Keratinocyte (primary cell): ENCODE measurements around the gene ARHGEF19. TPM values are rescaled to one million over a fixed set of nuclear protein-coding genes. Genes with fewer than 3 reads are reported as not detected.
A peak's percentile ranks its signal among the peaks of the same experiment; 100 is the strongest.

ENCODE experiments used
- DNase-seq: peaks from one replicate; pipeline ENCODE4 v3.0.0-alpha.2; 2011; ENCODE audit warnings: low read depth, missing footprints, low spot score
- FAIRE-seq: peaks from 2 replicates; lab custom pipeline; 2011; peaks lifted over from hg19 to GRCh38; lab: Jason Lieb, UNC
- H2AFZ ChIP-seq: 2 replicates; pipeline ENCODE4 v1.6.0; 2012; ENCODE audit warnings: low read length, control low read depth, inconsistent platforms; ENCODE audit not compliant: control insufficient read depth
- H3K27ac ChIP-seq: 2 replicates; pipeline ENCODE4 v1.5.1; 2011; ENCODE audit warnings: low read length; ENCODE audit not compliant: control insufficient read depth, insufficient read depth
- H3K27me3 ChIP-seq: 3 replicates; pipeline ENCODE4 v1.6.0; 2011; ENCODE audit warnings: low read length; ENCODE audit not compliant: control insufficient read depth, insufficient read depth; ENCODE audit errors: extremely low read depth
- H3K36me3 ChIP-seq, 2 experiments: 2 replicates in 1 of 2; 3 replicates in 1 of 2; pipeline ENCODE4 v1.5.1; 2011; ENCODE audit warnings: low read length in 2 of 2, mild to moderate bottlenecking in 1 of 2; ENCODE audit not compliant: control insufficient read depth in 2 of 2, insufficient read depth in 2 of 2; ENCODE audit errors: extremely low read depth in 1 of 2
- H3K4me1 ChIP-seq: 3 replicates; pipeline ENCODE4 v1.5.1; 2011; ENCODE audit warnings: low read length; ENCODE audit not compliant: control insufficient read depth, insufficient read depth; ENCODE audit errors: extremely low read depth
- H3K4me2 ChIP-seq: 3 replicates; pipeline ENCODE4 v1.6.0; 2011; ENCODE audit warnings: low read depth, low read length; ENCODE audit not compliant: control insufficient read depth, insufficient read depth; ENCODE audit errors: extremely low read depth
- H3K4me3 ChIP-seq, 3 experiments: fragments of 200-600 bp in 1 of 3; sonication (generic) in 1 of 3; 2 replicates in 2 of 3; 3 replicates in 1 of 3; pipeline ENCODE4 v1.5.1; 2011 to 2016; ENCODE audit warnings: low read length in 3 of 3, mild to moderate bottlenecking in 3 of 3, control low read depth in 2 of 3, inconsistent platforms in 1 of 3, low read depth in 1 of 3, mixed read lengths in 1 of 3, mixed run types in 1 of 3, moderate library complexity in 1 of 3; ENCODE audit not compliant: control insufficient read depth in 2 of 3, insufficient read depth in 2 of 3; ENCODE audit errors: extremely low read depth in 1 of 3
- H3K79me2 ChIP-seq: 2 replicates; pipeline ENCODE4 v1.6.0; 2012; ENCODE audit warnings: low read length; ENCODE audit not compliant: control insufficient read depth, insufficient read depth
- H3K9ac ChIP-seq: 3 replicates; pipeline ENCODE4 v1.6.0; 2011; ENCODE audit warnings: low read length; ENCODE audit not compliant: control insufficient read depth, insufficient read depth; ENCODE audit errors: extremely low read depth
- H3K9me1 ChIP-seq: 3 replicates; pipeline ENCODE4 v1.6.0; 2011; ENCODE audit warnings: low read length; ENCODE audit not compliant: control insufficient read depth, insufficient read depth; ENCODE audit errors: extremely low read depth
- H3K9me3 ChIP-seq: 2 replicates; pipeline ENCODE4 v1.5.1; 2012; ENCODE audit warnings: low read depth, low read length; ENCODE audit not compliant: control insufficient read depth
- H4K20me1 ChIP-seq: 3 replicates; pipeline ENCODE4 v1.6.0; 2011; ENCODE audit warnings: low read length; ENCODE audit not compliant: control insufficient read depth, insufficient read depth; ENCODE audit errors: extremely low read depth
- EZH2 ChIP-seq: IDR thresholded peaks from one replicate; pipeline ENCODE4 v1.6.1; 2012; ENCODE audit warnings: inconsistent platforms, mild to moderate bottlenecking, low read length, moderate library complexity
- dilution Hi-C: fragments of 300-500 bp; cut with MboI; formaldehyde crosslinking; loops from one replicate; pipeline ENCODE4 v1.7.0; 2020; ENCODE audit warnings: low sequenced_read_pairs; ENCODE audit not compliant: extremely low pct_ligation_motif_present
- polyA plus RNA-seq, 5 experiments: library from polyadenylated mRNA; depleted of rRNA in 3 of 5; stranded (reverse) in 3 of 5; stranded (forward) in 1 of 5; unstranded in 1 of 5; fragments of >200 nt; gene quantifications; 1 replicate in 1 of 5; 2 replicates in 3 of 5; 3 replicates in 1 of 5; pipeline versions ENCODE4 v1.2.1 to v1.2.3, GENCODE V29; 2011 to 2012; ENCODE audit warnings: missing spikeins in 2 of 5, low read depth in 1 of 5, low replicate concordance in 1 of 5
- TF ChIP-seq, protein P1 (sequence below), 3 experiments: IDR thresholded peaks in 1 of 3; conservative IDR thresholded peaks in 1 of 3; optimal IDR thresholded peaks in 1 of 3; 2 replicates in 2 of 3; 3 replicates in 1 of 3; pipeline versions ENCODE3 to v1.5.1; 2011; ENCODE audit warnings: low read length in 3 of 3, mild to moderate bottlenecking in 3 of 3, moderate library complexity in 2 of 3, control low read depth in 1 of 3, inconsistent platforms in 1 of 3; ENCODE audit not compliant: insufficient read depth in 2 of 3; ENCODE audit errors: extremely low read depth in 1 of 3

Gene ARHGEF19
- polyA plus RNA-seq, 1 donor (not counting 4 experiments of a cell fraction or from before 2014, with no cell fraction given), result 5.0 TPM

DNA sequence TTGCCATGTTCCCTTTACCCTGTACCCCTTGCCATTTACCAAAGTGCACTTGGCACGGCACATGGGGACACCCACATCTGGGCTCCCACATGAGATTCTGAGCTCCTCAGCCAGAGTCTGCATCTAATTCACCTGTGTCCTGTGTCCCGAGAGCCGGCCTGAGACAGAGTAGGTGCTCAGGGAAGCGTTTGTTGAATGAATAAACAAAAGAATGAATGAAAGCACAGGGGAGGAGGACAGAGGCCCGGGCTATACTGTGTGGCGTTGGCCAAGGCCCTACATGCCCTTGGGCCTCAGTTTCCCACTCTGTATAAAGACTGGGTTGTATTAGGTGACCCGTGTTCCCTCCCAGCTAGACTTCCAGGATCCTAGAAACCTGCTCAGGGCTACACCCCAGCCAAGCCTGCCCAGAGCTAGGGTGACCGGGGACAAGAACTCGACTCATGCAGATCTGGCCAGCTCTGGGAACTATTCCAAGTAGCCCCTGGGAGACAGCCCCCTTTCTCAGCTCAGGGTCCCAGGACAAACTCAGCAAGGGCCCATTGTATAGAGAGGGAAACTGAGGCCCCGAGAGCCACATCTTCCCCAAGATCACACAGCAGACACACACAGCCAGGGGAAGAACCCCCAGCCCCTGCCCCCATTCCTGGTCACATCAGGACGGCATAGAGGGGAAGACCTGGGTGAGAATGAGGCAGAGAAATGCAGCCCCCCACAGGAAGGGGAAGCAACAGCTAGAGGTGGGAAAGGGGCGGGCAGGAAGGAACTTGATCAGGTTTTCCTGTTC lies 62.6 kb downstream of the ARHGEF19 start:
- peaks cover 32 to 91% of the 10 kb centered on the region in 2 experiments for H3K36me3 ChIP-seq
- H3K4me3 ChIP-seq, result no peak overlapping the region
- FAIRE-seq, result no peak
- H4K20me1 ChIP-seq, result peaks cover 67% of the 10 kb centered on the region
- peaks cover 3% of the 10 kb centered on the region for H3K9me1 ChIP-seq
- dilution Hi-C loops, result no loop called here
- no peak overlapping the region for H3K27ac ChIP-seq
- H3K4me1 ChIP-seq, result peaks cover 75% of the 10 kb centered on the region
- H2AFZ ChIP-seq, result no peak overlapping the region
- no peaks in the 10 kb centered on the region for H3K27me3 ChIP-seq
- no peaks in the 10 kb centered on the region for H3K9me3 ChIP-seq
- peaks cover 94% of the 10 kb centered on the region for H3K79me2 ChIP-seq
- peak overlapping the region; percentile 2 for H3K9ac ChIP-seq
- DNase-seq, result no peak
- TF ChIP-seq, protein P1, sequence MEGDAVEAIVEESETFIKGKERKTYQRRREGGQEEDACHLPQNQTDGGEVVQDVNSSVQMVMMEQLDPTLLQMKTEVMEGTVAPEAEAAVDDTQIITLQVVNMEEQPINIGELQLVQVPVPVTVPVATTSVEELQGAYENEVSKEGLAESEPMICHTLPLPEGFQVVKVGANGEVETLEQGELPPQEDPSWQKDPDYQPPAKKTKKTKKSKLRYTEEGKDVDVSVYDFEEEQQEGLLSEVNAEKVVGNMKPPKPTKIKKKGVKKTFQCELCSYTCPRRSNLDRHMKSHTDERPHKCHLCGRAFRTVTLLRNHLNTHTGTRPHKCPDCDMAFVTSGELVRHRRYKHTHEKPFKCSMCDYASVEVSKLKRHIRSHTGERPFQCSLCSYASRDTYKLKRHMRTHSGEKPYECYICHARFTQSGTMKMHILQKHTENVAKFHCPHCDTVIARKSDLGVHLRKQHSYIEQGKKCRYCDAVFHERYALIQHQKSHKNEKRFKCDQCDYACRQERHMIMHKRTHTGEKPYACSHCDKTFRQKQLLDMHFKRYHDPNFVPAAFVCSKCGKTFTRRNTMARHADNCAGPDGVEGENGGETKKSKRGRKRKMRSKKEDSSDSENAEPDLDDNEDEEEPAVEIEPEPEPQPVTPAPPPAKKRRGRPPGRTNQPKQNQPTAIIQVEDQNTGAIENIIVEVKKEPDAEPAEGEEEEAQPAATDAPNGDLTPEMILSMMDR (optimal IDR thresholded peaks at IDR 0.05 in 1 of 3, IDR thresholded peaks at IDR 0.05 in 1 of 3, conservative IDR thresholded peaks at IDR 0.05 in 1 of 3; ENCODE audit: extremely low read depth in 1 of 3, insufficient read depth in 2 of 3, low read length in 3 of 3), result no peak
- no peak for TF ChIP-seq EZH2
- peak overlapping the region; percentile 90 for H3K4me2 ChIP-seq

DNA sequence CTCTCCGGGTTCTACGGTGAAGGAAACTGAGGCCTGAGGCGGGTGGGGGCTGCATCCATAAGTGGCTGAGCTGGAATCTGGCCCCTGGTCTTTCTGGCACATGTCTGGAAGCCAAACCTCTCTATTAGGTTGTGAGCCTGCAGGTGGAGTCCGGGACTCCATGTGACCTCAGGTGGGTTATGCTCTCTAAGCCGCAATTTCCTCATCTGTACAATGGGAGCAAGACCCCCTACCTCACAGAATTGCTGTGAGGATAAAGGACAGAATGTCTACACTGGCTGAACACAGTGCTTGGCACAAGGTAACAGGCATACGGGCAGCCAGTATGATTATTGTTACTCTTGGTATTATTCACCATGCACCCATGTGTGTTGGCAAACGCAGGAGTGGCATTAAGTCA lies 63.3 kb downstream of the ARHGEF19 start:
- Histone ChIP-seq H3K9ac (peak overlapping the region; percentile 2), H4K20me1 (peaks cover 63% of the 10 kb centered on the region), H3K4me3 (peak overlapping the region in 1 of 3 experiments; percentile 26), H3K9me3 (no peaks in the 10 kb centered on the region), H2AFZ (no peak overlapping the region), H3K79me2 (peaks cover 94% of the 10 kb centered on the region), H3K4me1 (peaks cover 83% of the 10 kb centered on the region), H3K4me2 (peak overlapping the region; percentile 75), H3K9me1 (peaks cover 3% of the 10 kb centered on the region), H3K36me3 (peaks cover 32 to 93% of the 10 kb centered on the region in 2 experiments), H3K27ac (no peak overlapping the region), H3K27me3 (no peaks in the 10 kb centered on the region)
- FAIRE-seq, result no peak
- no peak for DNase-seq
- TF ChIP-seq, protein P1 (optimal IDR thresholded peaks at IDR 0.05 in 1 of 3, IDR thresholded peaks at IDR 0.05 in 1 of 3, conservative IDR thresholded peaks at IDR 0.05 in 1 of 3; ENCODE audit: extremely low read depth in 1 of 3, insufficient read depth in 2 of 3, low read length in 3 of 3), result no peak
- no peak for TF ChIP-seq EZH2
- dilution Hi-C loops, result no loop called here
